GM18517 (cell line): ENCODE measurements around the gene PLEKHG2.

Source experiments
- ATAC-seq: cut with Tn5 transposase; IDR thresholded peaks from one replicate; pipeline ENCODE4 v1.9.1; 2021; ENCODE audit warnings: mild to moderate bottlenecking, moderate library complexity; ENCODE audit not compliant: unreplicated experiment

PLEKHG2 gene

DNA sequence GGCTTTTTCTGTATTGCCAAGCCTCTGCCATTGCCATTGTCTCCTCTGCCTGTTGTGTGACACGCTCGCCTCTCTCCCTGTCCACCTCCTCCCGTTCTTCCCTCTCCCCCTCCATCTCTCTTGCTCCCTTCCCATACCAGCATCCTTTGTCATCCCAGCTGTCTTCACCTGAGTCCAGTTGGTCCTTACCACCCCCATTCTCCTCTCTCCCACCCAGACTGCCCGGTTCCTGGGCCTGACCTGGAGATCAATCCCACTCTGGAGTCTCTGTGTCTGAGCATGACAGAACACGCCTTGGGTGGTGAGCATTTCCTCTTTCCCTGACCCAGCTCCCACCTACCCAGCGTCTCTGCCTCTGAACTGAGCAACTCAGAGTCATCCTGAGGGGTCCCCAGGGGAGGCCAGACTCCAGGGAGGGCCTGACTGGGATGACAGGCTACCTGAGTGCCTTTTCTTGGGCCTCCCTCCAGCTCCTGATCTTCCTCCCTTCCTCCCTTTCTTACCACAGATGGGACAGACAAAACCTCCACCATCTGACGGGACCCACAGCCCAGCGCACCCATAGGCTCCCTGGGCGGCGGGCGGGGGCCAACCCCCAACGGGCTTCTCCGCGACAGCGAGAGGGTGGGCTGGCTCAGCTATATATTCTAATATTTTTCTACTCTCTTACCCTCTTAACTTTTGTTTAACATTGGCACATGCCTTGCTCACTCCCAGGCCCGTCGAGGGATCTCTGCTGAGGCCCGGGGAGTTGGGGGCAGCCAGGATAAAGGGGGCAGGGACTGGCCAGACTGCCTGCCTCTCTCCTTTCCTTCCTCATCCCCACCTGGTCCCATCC is 29.3 kb upstream of the PLEKHG2 start:
- ATAC-seq = no peak

DNA sequence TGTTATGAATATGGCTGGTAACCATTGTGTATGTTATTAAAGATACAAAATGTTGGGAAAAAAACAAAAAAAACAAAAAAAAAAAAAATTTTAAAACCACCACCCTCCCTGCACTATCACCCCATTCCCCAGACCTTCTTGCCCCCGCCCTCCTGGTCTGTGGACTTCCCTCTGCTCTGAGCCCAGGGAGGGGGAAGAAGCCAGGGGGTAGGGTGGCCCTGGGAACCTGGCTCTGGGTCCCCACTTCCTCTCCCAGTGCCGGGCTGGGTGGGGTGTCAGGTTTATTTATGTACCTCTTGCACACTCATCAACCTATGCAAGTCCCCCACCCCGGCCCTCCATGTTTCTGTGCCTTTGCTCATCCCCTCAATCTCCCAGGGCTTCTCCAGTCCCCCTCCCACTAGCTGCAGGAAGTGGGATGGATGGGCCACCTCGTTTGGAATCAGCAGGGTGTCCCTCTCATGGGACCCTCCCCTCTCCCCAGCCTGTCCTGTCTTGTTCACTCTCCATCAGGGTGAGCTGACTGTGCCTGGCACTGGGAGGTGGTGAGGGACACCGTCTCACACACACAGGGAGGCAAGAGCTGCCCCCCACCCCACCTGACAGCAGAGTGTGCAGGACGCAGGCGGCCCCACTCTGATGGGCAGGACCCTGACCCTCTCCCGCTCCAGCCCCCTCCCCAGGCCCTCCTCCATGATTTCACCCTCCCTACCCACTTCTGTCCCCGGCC is 27.5 kb upstream of the PLEKHG2 start:
- ATAC-seq = no peak

DNA sequence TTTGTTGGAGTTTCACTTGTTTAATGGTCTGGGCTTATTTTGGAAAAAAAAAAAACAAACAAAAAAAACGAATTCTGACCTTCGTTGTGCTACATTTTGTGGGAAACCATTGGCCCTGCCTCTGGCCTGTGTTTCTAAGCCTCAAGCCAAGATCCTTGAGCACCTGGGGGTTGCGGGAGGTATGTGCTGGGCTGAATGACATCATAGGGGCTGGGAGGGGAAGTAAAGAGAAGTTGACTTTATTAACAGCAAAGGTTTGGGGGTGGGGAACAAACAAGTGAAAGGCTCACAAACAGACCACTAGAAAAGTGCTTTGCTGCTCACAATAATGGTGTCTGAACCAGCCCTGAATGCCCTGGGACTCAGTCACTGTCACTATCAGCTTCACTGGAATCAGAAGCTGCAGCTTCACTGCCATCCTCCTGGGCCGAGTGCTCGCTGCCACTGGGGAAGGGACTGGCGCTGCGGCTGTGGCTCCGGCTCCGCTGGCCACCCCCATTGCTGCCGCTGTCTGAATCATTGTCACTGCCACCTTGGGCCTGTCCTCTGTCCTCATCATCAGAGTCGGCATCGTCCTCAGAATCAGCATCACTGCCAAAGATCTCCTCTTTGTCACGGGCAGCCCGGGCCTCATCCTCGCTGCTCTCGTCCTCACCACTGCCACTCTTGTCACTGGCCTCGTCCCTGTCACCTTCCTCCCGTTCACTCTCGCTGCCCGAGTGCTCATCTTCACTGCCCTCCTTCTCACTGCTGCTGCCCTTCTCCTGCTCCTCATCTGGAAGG is 26.6 kb upstream of the PLEKHG2 start:
- ATAC-seq = no peak

DNA sequence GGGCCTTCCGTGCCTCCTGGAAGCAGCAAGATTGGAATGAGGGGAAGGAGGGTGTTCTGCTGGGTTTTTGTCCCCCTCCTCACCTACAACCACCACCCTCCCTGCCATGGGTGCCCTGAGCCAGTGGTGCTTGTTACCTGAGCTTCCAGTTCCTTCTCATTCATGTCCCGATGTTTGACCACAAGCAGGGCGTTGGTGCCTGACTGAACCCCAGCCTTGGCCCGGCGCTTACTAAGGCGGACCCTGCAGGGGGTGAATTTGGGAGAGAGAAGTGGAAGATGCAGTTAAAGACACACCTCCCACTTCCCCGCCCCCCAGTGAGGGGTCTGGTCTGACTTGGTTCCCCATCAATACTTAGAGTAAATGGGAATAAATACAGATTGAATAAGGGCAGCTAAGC is 25.9 kb upstream of the PLEKHG2 start:
- no peak for ATAC-seq

DNA sequence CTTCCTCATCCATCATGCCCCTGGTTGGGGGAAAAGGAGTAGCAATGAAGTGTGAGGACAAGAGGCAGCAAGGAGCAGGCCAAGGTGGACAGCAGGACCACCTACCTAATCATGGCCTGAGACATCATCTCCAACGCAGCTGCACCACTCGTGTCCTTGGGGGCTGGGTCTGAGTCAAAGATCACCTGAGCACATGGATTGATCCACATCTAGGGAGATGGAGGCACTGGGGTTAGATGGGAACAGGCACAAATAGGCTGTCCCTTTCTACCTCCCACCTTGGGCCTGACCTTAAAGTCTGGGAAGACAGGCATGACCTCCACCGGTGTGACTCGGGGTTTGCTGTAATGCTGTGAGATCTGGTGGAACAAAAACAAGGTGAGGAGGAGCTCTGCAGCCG is 23.8 kb upstream of the PLEKHG2 start:
- ATAC-seq = no peak

DNA sequence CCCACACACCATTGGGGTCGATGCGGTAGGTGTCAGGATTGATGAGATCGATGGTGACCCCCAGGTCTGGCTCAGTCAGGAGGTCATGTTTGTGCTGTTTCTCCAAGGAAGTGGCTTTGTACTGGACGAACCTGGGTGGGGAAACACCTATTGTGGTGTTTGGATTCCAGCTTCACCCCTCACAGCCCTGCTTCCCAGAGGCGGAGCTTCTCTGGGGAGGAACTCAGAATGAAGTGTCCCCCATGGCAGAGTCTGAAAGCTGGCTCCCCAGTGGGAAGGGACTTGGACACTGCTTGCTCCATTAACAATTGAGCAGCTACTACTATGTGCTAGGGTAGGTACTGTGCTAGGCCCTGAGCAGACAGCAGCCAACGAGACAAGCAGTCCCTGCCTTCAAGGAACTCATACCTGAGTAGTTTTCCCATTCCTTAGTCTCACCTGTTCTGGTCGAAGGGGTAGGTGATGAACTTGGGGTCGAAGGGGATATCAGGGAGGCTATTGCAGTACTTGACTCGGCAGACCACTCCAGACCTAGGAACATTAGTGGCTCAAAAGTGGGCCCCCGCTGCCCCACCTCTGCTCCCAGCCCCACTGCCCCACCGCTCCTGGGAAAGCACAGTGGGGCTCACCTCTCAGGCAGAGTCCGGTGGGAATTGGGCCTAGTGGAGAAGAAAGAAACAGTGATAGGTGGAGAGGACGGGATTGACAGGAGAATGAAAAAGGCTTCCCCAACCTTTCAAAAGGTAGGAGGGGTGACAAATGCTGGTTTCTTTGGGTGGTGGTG is 22.6 kb upstream of the PLEKHG2 start:
- ATAC-seq = no peak

DNA sequence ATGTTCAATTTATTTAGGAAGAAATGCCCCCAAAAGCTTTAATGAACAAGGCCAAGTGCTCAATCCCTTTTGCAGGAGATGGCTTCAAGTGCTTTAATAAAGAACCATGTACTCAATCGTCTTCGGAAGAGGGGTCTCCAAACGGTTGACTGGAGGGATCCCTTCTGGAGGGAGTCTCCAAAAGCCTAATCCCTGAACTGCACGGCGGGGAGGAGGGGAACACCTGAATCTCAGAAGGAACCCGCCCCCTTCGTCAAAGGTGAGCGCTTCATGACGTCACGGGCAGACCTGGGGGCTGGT is 22.1 kb upstream of the PLEKHG2 start:
- no peak for ATAC-seq

DNA sequence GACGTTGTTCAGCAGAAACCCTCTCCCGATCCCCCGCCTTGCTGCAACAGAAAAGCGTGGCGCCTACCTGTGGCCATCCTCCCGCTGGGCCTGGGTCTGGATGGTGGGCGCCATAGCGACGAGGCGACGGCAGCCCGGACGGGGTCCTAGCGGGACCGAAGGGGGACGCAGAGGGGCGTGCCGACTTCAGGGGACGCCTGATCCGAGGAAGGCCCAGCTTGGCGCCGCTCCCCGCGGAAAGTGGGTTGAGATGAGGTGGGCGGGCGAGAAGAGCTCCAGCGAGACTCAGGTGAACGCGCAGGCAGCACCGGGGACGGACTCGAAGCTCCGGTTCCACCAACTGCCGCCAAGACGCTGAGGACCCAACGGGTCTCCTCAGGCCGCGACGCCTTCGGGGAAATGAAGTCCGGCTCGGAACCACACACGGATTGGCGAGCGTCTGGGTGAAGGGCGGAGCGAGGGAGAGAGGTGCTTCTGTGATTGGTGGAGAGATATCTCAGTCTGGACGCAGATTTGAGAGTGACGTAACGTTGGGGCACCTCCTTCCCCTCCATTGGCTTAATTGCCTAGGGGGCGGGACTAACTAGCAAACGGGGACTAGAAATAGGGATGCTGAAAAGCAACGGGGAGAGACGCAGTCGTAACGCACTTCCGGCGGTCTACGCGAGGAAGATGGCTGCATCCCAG is 21.6 kb upstream of the PLEKHG2 start, which contains the start of the genes MED29 and PAF1:
TSS of gene MED29 (plus strand) at position 628 of the 687 bp plus-strand sequence. CDS start at position 673, 45 bp downstream.
TSS of gene PAF1 (minus strand) at position 356 of the 687 bp plus-strand sequence. CDS start at position 114, 242 bp downstream.
- ATAC-seq = peak; percentile 95

DNA sequence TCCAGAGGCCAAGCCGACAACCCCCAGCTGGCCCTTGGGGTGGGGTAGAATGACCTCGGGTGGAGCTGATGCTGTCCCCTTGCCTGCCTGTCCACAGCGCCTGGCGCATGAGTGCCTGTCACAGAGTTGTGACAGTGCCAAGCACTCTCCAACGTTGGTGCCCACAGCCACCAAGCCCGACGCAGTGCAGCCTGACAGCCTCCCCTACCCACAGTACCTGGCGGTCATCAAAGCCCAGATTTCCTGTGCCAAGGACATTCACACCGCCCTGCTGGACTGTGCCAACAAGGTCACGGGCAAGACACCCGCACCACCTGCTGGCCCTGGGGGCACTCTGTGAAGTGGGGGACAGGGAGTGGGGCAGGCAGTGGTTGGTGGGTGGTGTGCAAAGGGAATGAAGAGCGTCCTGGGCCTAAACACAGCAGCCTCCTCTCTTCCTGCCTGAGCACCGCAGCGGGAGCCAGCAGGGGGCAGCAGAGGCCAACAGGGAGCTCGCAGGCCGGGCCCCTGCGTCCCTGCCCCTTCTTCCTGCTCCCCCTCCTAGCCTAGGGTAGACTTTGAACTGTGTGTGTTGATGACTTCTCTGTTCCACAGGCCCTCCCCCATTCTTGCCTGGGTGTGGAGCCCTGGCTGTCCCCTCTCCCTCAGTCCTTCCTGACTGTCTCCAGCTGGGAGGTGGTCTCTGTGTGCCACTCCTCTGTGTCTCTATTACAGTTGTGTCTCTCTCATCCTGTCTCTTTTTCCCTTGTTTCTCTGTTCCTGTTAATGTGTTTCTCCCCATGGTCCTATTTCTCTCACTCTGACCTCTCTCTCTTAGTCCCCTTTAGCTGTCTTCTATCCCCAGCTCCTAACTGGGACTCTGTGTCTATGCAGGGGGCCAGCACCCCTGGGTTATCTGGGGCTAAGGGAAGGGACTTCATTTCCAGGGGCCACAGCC is 14.8 kb upstream of the PLEKHG2 start:
- ATAC-seq = peak; percentile 38

DNA sequence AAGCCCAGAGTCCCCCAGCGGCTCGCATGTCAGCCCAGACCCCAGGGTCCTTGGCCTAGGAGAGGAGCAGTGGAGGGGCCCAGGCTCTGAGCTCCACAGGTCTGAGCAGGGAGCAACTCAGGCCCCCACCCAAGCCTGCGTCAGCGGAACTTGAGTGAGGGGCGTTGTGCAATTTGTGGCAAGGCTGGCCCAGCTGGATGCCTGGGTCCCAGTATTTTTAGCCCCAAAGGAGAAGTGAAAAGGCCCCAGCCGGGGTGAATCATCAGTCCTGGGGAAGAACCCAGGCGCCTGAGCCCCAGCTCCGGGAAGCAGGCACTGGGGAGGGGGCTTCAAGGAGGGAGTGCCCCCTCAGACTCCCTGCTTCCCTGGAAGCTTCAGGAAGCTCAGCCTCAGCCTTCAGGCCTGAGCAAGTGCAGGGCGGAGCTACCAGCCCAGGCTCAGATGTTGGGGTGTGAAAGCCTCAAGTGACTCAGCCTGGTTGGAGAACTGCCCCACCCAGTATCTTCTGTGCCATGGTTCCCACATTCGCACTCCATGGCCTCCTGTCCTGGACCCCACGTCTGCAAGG is 14.1 kb upstream of the PLEKHG2 start:
- ATAC-seq = no peak

DNA sequence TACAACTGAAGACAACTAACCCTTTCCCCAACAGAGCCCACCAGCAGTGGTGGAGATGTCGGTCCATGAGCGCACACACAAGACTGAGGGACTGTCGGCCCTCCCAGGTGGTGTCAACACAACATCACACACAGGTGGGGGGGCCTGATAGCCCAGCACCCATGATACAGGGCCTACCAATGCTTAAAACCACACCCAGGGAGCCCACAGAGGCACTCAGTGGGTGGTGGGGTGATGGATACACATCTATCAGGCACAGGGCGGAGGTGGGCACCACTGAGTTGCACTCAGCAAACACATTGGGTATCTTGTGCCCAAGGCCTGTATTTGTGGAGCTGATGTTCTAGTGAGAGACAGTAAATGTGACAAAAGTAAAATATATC is 12.8 kb upstream of the PLEKHG2 start:
- ATAC-seq = no peak

DNA sequence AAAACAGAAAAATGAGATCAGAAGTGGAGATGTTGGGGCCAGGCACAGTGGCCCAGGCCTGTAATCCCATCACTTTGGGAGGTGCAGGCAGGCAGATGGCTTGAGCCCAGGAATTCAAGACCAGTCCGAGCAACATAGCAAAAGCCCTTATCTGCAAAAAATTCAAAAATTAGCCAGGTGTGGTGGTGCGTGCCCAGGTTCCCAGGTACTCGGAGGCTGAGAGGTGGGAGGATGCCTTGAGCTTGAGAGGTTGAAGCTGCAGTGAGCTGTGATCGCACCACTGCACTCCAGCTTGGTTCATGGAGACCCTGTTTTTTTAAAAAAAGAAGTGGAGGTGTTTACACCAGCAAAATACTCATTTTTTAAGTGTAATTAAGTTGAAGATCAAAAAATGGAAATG is 12.4 kb upstream of the PLEKHG2 start:
- no peak for ATAC-seq

DNA sequence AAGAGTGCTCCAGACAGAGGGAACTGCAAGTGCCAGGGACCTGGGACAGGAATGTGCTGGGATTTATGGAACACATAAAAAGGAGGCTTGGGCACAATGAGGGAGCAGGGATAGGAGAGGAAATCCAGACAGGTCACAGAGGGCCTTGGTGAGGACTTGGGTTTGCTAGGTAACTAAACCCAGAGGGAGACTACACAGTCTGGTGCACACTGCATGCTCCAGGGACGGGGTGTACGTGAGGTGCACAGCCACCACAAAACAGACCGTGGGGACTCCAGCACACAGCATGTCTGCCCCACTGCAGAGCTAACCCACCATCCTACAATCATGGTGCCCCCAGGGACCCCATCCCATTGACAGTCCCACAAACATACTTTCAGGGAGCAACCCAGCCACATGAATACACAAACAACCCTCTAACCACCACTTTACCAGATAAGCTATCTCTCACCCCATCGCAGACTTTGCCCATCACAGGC is 11.4 kb upstream of the PLEKHG2 start:
- ATAC-seq = no peak

DNA sequence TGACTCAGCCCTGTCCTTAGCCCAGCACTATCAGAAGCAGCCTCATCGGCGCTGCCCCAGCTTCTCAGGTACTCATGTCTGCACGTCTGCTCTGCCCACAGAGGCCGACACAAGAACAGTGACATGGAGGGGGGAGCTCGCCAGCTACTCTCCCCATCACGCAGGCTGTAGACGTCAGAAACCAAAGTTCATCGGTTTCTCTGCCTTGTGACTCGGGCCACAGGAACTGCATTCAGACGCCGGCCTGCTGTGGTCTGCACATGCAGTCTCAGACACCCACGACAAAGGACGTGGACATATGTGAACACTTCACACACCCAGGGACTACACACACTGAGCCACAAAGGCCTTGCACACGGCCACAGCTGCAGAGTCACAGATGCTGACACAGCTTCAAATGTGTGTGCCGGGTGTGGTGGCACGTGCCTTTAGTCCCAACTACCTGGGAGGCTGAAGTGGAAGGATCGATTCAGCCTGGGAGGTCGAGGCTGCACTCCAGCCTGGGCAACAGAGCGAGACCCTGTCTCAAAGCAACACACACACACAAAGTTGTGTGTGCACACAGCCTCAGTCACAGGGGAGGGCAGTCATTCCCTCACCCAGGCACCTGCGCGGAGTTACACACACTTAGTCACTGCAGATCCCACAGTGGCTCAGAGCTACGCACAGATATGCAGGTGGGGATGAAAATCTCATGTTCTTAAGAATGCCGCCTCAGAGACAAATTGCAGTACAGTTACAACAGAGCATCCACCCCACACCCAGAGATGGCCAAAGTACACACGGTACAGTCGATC is 10.7 kb upstream of the PLEKHG2 start:
- ATAC-seq = peak; percentile 22

DNA sequence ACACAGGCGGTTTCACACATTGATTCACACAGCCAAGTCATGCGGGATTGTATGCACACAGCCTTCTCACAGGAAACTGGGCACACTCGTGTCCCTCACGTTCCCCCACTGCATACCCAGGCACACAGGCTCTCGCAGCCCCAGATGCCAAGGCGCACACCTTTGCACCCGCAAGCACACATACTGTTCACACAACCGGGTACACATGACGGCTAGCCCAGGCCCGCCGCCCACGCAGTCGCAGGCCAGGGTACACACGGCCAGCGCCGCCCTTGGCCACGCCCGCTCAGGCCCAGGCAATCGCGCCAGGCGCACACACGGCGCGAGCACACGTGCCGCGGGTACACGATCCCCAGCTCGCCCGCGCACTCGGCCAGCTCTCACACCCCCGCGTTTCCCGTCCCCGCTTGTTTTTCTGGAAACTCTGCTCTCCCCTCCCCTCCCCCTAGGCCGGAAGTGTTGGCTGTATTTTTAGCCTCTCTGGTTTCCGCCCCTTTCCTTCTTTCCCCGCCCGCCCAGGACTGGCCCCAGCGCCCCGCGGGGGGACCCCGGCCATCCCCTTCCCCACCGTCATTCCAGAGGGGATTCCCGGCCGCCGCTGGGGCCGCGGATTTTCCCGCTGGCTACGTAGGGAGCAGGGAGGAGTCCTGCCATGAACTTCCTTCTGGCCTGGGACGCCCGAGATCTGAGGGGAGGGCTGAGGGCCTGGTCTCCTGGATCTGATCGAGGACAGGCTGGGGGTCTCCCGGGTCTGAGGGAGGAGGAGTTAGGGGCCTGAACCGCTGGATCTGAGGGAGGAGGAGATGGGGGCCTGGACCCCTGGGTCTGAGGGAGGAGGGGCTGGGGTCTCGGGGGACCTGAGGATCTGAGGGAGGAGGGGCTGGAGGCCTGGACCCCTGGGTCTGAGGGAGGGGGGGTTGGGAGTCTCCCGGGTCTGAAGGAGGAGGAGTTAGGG is 9.8 kb upstream of the PLEKHG2 start:
- no peak for ATAC-seq
